HEK293 (cell line): Measurements from ENCODE around the gene KCTD19.

ENCODE experiments used
- CTCF ChIA-PET: fragments of 350-600 bp; formaldehyde crosslinking; extraction: SDS; loops from one replicate; lab custom pipeline; 2021; ENCODE audit warnings: antibody characterized with exemption; lab: Yijun Ruan, JAX
- POLR2A ChIA-PET: fragments of 300-600 bp; formaldehyde crosslinking; extraction: SDS; loops from one replicate; lab custom pipeline; 2020; ENCODE audit warnings: antibody characterized with exemption, inconsistent platforms; lab: Yijun Ruan, JAX
- H3K27ac ChIP-seq: fragments of 200-500 bp; sonication (Bioruptor generic); 2 replicates; pipeline ENCODE4 v1.5.1; 2014; ENCODE audit warnings: low read depth, low read length, control low read depth, inconsistent platforms; ENCODE audit errors: extremely low read depth
- H3K36me3 ChIP-seq, 2 experiments: fragments of 200-500 bp in 1 of 2; sonication (Bioruptor generic) in 1 of 2; 1 replicate in 1 of 2; 2 replicates in 1 of 2; pipeline ENCODE4 v1.5.1; 2014 to 2017; ENCODE audit warnings: inconsistent platforms in 2 of 2, low read length in 2 of 2; ENCODE audit not compliant: control insufficient read depth in 2 of 2, insufficient read depth in 1 of 2
- H3K4me1 ChIP-seq: fragments of 200-500 bp; sonication (Bioruptor generic); 2 replicates; pipeline ENCODE4 v1.5.1; 2014; ENCODE audit warnings: mild to moderate bottlenecking, low read length, inconsistent platforms; ENCODE audit not compliant: control insufficient read depth, insufficient read depth
- H3K4me3 ChIP-seq: 2 replicates; pipeline ENCODE4 v1.5.1; 2011; ENCODE audit warnings: low read depth, mild to moderate bottlenecking, control low read depth, low read length, moderate library complexity
- H3K9me3 ChIP-seq: fragments of 200-500 bp; sonication (Bioruptor generic); 2 replicates; pipeline ENCODE4 v1.5.1; 2014; ENCODE audit warnings: low read depth, low read length, inconsistent platforms; ENCODE audit not compliant: control insufficient read depth, insufficient read depth
- EGR2 ChIP-seq: fragments of 450-650 bp; formaldehyde crosslinking; IDR thresholded peaks from 2 replicates; pipeline ENCODE4 v1.5.1; 2016; ENCODE audit warnings: low read depth, missing biosample characterization, missing genetic modification characterization
- FEZF1 ChIP-seq: fragments of 450-650 bp; formaldehyde crosslinking; IDR thresholded peaks from 2 replicates; pipeline ENCODE4 v1.5.1; 2016; ENCODE audit warnings: missing biosample characterization, missing genetic modification characterization
- GLI4 ChIP-seq: fragments of 450-650 bp; formaldehyde crosslinking; IDR thresholded peaks from 2 replicates; pipeline ENCODE4 v1.5.1; 2016; ENCODE audit warnings: missing biosample characterization, missing genetic modification characterization
- KLF16 ChIP-seq: fragments of 450-650 bp; formaldehyde crosslinking; IDR thresholded peaks from 2 replicates; pipeline ENCODE4 v1.5.1; 2017; ENCODE audit warnings: missing biosample characterization, missing genetic modification characterization
- MEIS1 ChIP-seq: sonication (generic); formaldehyde crosslinking; IDR thresholded peaks from 2 replicates; pipeline ENCODE4 v1.8.1; 2022; ENCODE audit warnings: missing genetic modification reagents, mild to moderate bottlenecking, borderline replicate concordance
- REPIN1 ChIP-seq: fragments of 450-650 bp; formaldehyde crosslinking; IDR thresholded peaks from 2 replicates; pipeline ENCODE4 v1.5.1; 2017; ENCODE audit warnings: missing biosample characterization, missing genetic modification characterization, low read depth
- ZBTB1 ChIP-seq: fragments of 450-650 bp; formaldehyde crosslinking; IDR thresholded peaks from 2 replicates; pipeline ENCODE4 v1.5.1; 2016; ENCODE audit warnings: missing biosample characterization, missing genetic modification characterization
- ZBTB48 ChIP-seq: fragments of 450-650 bp; formaldehyde crosslinking; IDR thresholded peaks from 2 replicates; pipeline ENCODE4 v1.5.1; 2016; ENCODE audit warnings: missing biosample characterization, missing genetic modification characterization
- ZFP37 ChIP-seq: fragments of 450-650 bp; formaldehyde crosslinking; IDR thresholded peaks from 2 replicates; pipeline ENCODE4 v1.5.1; 2016; ENCODE audit warnings: missing biosample characterization, missing genetic modification characterization
- ZNF140 ChIP-seq: fragments of 450-650 bp; formaldehyde crosslinking; IDR thresholded peaks from 2 replicates; pipeline ENCODE4 v1.5.1; 2016; ENCODE audit warnings: missing biosample characterization, missing genetic modification characterization
- ZNF155 ChIP-seq: fragments of 450-650 bp; formaldehyde crosslinking; IDR thresholded peaks from 2 replicates; pipeline ENCODE4 v1.5.1; 2016; ENCODE audit warnings: missing biosample characterization, missing genetic modification characterization
- ZNF48 ChIP-seq: fragments of 450-650 bp; formaldehyde crosslinking; IDR thresholded peaks from 2 replicates; pipeline ENCODE4 v1.5.1; 2016; ENCODE audit warnings: missing biosample characterization, missing genetic modification characterization
- ZNF514 ChIP-seq: fragments of 450-650 bp; formaldehyde crosslinking; IDR thresholded peaks from 2 replicates; pipeline ENCODE4 v1.5.1; 2016; ENCODE audit warnings: missing biosample characterization, missing genetic modification characterization
- ZNF791 ChIP-seq: fragments of 450-650 bp; formaldehyde crosslinking; IDR thresholded peaks from 2 replicates; pipeline ENCODE4 v1.5.1; 2016; ENCODE audit warnings: missing biosample characterization, missing genetic modification characterization
- TF ChIP-seq, protein P1 (sequence below): fragments of 450-650 bp; formaldehyde crosslinking; IDR thresholded peaks from 2 replicates; pipeline ENCODE4 v1.5.1; 2016; ENCODE audit warnings: missing biosample characterization, missing genetic modification characterization
- TF ChIP-seq, protein P2 (sequence below): fragments of 450-650 bp; formaldehyde crosslinking; IDR thresholded peaks from 2 replicates; pipeline ENCODE4 v1.5.1; 2017; ENCODE audit warnings: missing biosample characterization, missing genetic modification characterization
- TF ChIP-seq, protein P3 (sequence below): fragments of 450-650 bp; formaldehyde crosslinking; IDR thresholded peaks from 2 replicates; pipeline ENCODE4; 2016; ENCODE audit warnings: missing biosample characterization, missing genetic modification characterization
- TF ChIP-seq, protein P4 (sequence below): fragments of 450-650 bp; formaldehyde crosslinking; IDR thresholded peaks from 2 replicates; pipeline ENCODE4 v1.5.1; 2016; ENCODE audit warnings: missing biosample characterization, missing genetic modification characterization
- TF ChIP-seq, protein P5 (sequence below): IDR thresholded peaks from 2 replicates; pipeline ENCODE4 v1.6.1; 2011; ENCODE audit warnings: mild to moderate bottlenecking, low read depth, low read length, borderline replicate concordance

KCTD19 gene

DNA sequence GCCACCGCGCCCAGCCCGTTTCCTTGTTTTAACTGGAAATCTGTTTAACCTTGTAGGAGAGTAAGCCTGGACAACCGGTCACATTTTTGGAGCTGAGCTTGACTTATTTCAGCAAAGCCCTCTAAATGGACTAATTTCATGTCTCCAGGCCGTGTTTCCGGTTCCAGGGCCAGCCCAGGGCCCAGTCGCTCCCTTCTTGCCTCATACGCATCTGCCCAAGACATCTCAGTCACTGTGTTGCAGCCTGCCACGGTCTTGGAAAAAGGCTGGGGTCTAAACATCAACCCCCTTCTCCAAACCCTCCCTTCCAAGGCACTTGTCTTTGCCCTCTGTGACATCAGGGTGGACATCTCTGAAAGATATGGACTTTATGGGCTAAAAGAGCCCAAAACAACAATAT is 28.3 kb downstream of the KCTD19 start (continued):
- TF ChIP-seq, protein P1, sequence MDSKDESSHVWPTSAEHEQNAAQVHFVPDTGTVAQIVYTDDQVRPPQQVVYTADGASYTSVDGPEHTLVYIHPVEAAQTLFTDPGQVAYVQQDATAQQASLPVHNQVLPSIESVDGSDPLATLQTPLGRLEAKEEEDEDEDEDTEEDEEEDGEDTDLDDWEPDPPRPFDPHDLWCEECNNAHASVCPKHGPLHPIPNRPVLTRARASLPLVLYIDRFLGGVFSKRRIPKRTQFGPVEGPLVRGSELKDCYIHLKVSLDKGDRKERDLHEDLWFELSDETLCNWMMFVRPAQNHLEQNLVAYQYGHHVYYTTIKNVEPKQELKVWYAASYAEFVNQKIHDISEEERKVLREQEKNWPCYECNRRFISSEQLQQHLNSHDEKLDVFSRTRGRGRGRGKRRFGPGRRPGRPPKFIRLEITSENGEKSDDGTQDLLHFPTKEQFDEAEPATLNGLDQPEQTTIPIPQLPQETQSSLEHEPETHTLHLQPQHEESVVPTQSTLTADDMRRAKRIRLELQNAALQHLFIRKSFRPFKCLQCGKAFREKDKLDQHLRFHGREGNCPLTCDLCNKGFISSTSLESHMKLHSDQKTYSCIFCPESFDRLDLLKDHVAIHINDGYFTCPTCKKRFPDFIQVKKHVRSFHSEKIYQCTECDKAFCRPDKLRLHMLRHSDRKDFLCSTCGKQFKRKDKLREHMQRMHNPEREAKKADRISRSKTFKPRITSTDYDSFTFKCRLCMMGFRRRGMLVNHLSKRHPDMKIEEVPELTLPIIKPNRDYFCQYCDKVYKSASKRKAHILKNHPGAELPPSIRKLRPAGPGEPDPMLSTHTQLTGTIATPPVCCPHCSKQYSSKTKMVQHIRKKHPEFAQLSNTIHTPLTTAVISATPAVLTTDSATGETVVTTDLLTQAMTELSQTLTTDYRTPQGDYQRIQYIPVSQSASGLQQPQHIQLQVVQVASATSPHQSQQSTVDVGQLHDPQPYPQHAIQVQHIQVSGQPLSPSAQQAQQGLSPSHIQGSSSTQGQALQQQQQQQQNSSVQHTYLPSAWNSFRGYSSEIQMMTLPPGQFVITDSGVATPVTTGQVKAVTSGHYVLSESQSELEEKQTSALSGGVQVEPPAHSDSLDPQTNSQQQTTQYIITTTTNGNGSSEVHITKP (tag by site-specific recombination): no peak
- TF ChIP-seq ZNF140 (tag by site-specific recombination) (no peak), ZBTB48 (tag by site-specific recombination) (no peak)

DNA sequence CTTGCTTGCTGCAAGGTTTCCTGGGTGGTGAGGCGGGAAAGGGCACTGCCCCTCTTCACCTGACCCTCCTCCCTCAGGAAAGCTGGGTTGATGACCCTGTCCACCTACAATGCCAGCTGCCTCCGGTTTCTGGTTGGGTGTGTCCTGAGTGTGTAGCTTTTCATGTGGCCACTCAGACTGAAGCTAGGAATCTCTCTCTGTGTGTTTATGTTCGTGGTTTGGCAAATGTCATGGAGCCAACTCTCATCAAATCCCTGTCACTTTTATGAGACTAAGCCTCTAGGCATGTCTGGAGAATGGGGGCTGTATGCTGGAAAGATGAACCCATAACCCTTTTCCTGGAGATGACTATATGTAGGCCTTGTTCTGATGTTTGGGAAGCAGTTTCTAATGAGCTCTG is 30.1 kb downstream of the KCTD19 start:
- CTCF ChIA-PET: interaction anchor here (0.6 to 3.7 kb wide), 4 partner anchors 11 to 97 kb away, joined by 3 to 26 read pairs (median 4); no protein-coding TSS in a partner anchor
- TF ChIP-seq, protein P2, sequence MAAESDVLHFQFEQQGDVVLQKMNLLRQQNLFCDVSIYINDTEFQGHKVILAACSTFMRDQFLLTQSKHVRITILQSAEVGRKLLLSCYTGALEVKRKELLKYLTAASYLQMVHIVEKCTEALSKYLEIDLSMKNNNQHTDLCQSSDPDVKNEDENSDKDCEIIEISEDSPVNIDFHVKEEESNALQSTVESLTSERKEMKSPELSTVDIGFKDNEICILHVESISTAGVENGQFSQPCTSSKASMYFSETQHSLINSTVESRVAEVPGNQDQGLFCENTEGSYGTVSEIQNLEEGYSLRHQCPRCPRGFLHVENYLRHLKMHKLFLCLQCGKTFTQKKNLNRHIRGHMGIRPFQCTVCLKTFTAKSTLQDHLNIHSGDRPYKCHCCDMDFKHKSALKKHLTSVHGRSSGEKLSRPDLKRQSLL (tag by site-specific recombination): 0 out of 2 replicates have a peak, but pooled peaks have one; percentile 40
- TF ChIP-seq ZNF791 (tag by site-specific recombination) (no peak), KLF16 (tag by site-specific recombination) (no peak), ZFP37 (tag by site-specific recombination) (no peak), MEIS1 (CRISPR knock-in tag) (no peak), ZNF48 (tag by site-specific recombination) (no peak), FEZF1 (no peak), GLI4 (tag by site-specific recombination) (no peak), ZBTB1 (tag by site-specific recombination) (no peak), EGR2 (tag by site-specific recombination) (0 out of 2 replicates have a peak, but pooled peaks have one; percentile 10), ZNF155 (tag by site-specific recombination) (no peak), ZNF514 (tag by site-specific recombination) (no peak), REPIN1 (no peak)
- TF ChIP-seq, protein P3, sequence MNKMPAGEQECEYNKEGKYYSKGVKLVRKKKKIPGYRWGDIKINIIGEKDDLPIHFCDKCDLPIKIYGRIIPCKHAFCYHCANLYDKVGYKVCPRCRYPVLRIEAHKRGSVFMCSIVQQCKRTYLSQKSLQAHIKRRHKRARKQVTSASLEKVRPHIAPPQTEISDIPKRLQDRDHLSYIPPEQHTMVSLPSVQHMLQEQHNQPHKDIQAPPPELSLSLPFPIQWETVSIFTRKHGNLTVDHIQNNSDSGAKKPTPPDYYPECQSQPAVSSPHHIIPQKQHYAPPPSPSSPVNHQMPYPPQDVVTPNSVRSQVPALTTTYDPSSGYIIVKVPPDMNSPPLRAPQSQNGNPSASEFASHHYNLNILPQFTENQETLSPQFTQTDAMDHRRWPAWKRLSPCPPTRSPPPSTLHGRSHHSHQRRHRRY (tag by site-specific recombination): no peak
- TF ChIP-seq, protein P4, sequence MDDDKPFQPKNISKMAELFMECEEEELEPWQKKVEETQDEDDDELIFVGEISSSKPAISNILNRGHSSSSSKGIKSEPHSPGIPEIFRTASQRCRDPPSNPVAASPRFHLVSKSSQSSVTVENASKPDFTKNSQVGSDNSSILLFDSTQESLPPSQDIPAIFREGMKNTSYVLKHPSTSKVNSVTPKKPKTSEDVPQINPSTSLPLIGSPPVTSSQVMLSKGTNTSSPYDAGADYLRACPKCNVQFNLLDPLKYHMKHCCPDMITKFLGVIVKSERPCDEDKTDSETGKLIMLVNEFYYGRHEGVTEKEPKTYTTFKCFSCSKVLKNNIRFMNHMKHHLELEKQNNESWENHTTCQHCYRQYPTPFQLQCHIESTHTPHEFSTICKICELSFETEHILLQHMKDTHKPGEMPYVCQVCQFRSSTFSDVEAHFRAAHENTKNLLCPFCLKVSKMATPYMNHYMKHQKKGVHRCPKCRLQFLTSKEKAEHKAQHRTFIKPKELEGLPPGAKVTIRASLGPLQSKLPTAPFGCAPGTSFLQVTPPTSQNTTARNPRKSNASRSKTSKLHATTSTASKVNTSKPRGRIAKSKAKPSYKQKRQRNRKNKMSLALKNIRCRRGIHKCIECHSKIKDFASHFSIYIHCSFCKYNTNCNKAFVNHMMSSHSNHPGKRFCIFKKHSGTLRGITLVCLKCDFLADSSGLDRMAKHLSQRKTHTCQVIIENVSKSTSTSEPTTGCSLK: no peak
- TF ChIP-seq, protein P5, sequence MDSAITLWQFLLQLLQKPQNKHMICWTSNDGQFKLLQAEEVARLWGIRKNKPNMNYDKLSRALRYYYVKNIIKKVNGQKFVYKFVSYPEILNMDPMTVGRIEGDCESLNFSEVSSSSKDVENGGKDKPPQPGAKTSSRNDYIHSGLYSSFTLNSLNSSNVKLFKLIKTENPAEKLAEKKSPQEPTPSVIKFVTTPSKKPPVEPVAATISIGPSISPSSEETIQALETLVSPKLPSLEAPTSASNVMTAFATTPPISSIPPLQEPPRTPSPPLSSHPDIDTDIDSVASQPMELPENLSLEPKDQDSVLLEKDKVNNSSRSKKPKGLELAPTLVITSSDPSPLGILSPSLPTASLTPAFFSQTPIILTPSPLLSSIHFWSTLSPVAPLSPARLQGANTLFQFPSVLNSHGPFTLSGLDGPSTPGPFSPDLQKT: no peak
- TF ChIP-seq, all 188 proteins: peak for 2
- POLR2A ChIA-PET: interaction anchor here (1.2 kb wide), 1 partner anchor 15 kb away, joined by 5 read pairs; no protein-coding TSS in a partner anchor

More for the DNA sequence above, 30.1 kb downstream of the KCTD19 start:
- H3K4me1 ChIP-seq: no peaks in the 10 kb centered on the region
- H3K9me3 ChIP-seq: no peaks in the 10 kb centered on the region
- H3K36me3 ChIP-seq: no peaks in the 10 kb centered on the region
- H3K4me3 ChIP-seq: no peak overlapping the region
- H3K27ac ChIP-seq: no peak overlapping the region
